GM21367 (cell line): ENCODE results near the gene MYH10.

Source experiments
- ATAC-seq: cut with Tn5 transposase; IDR thresholded peaks from one replicate; pipeline ENCODE4 v1.9.1; 2021; ENCODE audit not compliant: unreplicated experiment

MYH10 gene

DNA sequence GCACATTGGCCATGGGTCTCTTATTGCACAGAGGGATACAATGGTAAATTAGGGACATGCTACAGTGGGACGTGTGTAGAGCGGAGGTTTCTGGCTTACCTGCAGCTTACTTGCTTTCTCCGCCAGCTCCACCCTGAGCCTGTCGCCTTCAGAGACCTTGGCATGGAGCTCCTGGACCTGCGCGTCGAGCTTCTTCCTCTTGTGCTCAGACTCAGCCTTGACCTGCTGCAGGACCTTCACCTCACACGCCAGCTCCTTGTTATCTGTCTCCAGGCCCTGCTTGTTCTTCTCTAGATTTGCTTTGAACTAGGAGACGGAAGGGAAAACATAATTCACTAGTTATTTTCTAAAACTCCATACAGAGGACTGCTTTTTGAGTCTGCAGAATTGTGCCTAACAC, 131.4 kb downstream of the MYH10 start:
- ATAC-seq, result no peak

DNA sequence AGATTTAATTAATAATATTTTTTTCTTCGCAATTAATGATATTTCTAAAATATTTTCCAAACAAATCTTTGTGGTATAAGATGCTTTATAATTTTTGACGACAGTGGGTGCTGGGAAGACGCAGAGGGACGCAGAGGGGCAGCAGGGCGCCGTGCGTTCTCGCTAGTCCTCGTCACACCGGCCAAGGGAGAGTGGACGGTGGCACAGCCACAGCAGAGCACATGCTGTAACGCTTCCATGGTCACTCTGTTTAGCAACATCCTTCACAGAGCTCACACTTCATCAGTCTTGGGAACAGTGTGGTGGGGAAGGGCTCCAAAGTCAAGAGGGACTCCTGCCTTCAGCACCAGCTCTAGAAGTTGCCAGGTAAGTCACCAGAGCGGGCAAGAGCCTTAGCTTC, 134.4 kb downstream of the MYH10 start:
- ATAC-seq, result no peak

DNA sequence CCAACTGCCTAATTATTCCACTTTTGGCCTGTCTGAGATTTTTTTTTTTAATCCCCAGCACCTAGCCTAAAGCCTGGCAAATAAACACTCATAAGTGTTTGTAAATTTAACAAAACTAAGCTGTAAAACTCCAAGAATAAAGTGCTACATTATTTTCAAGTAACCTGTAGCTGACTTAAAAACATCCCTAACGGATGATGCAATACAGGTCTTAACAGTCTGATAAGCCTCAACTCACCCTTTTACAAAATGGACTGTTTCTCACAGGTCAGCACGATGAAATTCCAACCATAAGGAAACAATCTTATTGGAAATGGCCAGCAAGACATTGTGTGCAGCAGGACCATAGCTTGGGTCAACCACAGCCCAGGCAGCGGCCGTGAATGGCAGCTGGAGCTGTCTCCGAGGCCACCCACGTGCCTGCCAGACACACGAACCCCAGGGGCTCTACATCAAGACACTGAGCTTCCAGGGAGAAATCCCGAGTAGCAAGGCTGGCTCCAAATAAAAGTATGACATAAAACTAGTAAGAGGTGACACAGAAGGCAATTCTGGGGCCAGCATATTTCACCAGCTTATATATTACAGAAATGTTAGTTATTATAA, 135.9 kb downstream of the MYH10 start:
- ATAC-seq, result no peak

DNA sequence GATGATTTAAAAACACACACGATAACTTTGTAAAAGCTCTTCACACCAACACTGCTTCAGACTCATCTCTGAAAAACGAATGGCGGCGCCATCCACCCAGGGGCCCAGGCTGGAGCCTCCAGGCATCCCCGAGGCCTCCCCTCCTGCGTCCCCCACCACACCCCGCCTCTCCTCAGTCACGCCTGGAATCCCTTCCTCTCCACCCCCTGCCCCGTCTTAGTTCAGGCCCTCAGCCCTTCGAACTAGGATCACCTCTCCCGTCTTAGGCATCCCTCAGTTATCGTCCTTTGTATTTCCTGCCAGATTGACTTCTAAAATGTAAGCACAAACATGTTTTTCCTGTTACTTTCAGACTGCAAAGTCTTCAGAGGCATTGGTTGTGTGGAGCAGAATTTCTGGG, 136.5 kb downstream of the MYH10 start:
- ATAC-seq, result no peak

DNA sequence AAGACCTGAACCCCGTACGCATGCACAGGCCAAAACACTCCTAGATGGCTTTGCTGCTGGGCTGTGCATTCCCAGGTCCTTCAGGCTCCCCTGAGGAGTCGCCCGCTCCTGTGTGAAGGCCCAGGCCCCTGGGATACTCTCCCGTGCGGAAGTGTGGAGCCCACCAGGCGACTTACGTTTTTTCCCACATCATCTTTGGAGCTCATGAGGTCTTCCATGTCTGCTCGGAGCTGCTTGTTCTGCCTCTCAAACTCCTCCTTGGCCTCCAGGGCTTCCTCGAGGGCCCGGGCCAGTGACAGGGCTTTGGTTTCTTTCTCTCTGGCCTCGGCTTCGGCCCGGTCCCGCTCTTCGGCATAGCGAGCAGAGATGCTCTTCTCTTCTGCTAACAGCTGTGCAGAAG, 138.4 kb downstream of the MYH10 start:
- no peak for ATAC-seq

DNA sequence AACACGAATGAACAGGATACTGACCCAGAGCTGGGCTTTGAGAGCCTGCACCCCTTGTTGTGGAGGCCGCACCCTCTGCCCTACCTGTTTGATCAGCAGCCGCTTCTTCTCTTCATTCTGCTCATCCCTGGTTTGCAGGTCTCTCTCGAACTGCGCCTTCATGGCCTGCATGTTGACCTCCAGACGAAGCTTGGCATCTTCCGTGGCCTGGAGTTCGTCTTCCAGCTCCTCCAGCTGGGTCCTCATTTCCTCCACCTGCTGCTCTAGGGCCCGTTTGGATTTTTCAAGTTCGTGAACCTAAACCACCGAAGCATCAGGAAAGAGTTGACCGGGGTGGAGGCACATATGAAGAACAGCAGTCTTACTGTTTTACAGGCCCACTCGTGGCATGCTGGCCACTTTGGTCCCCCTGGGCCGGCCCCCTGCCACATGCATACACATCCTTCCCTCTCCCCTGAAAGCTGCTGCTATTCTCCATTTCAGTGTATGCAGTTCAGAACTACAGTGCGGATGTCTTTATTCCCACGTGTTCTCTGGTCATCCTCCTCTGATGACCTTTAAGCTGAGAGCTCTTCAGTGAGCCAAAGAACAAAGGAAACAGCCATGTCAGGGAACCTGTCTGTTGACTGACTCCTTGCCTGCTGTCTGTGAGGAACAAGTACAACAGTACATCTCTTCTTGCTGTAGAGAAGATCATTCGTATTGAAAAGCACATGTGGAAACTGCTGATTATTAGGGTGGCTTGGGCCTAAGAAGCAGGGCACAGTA, 140.1 kb downstream of the MYH10 start:
- no peak for ATAC-seq

DNA sequence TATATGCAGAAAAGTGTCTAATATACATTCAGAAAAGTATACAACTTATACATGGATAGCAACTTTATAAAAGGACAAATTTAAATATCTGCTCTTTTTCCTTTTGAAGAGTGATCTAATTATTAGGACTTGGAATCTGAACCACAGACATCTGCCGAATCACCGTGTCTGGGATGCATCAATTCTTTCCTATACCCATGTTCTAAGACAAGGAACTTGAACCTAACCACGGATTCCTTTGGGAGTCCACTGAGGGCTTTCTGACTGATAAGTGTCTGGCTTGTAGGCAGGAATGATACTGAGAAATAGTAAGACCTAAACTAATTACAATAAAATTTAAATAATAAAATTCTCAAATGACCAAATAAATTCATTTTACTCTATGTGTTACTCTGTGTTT, 140.7 kb downstream of the MYH10 start:
- ATAC-seq, result no peak

DNA sequence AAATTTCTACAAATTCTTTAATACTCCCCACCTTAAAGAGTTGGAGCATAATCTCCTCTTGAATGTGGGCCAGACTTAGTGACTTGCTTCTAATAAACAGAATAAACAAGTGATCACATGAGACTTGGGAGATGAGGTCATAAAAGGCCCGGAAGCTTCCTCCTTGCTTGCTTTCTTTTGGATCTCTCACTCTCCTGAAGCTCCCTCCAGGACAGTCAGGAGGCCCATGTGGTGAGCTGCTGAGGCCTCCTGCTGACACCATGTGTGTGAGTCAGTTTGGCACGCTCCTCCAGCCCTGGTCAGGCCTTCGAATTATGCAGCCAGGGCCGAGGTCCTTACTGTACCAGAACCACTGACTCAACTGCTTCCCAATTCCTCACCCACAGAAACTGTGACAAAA, 141.6 kb downstream of the MYH10 start:
- no peak for ATAC-seq

DNA sequence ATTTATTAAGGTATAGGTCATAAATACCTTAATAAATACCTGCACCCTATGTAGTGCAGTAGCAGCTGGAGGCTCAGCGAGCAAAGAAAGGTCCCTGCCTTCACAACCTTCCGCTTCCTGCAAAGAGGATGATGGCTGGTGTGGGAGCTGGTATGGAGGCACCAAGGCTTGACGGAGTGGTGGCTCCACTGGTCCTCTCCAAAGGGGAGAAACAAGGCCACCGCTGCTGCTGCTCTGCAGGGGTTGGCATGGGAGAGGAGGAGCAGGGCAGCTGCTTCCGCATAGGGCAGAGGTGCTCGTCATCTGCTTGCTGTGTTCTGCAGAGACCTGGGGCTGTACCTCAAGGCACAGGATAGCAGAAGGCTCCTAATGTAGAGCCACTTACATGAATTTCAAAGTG, 142.0 kb downstream of the MYH10 start:
- no peak for ATAC-seq

DNA sequence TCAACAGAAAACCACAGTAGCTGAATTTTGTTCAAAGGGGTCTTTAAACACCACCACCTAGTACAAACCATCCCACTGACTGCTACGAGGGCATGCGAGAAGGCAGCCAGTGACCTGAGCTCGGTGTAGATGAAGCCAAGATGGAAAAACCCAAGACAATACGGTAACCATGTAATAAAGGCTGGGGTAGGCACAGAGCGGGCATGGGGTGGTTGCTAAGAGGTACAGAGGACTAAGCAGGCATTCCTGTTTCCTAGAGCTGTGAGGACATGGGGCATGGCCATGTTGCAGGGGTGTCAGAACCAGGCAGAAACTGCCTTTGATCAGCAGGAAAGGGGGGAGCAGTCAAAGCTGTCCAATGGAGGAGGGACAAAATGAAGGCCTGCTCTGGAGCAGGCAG, 142.8 kb downstream of the MYH10 start:
- ATAC-seq, result no peak

DNA sequence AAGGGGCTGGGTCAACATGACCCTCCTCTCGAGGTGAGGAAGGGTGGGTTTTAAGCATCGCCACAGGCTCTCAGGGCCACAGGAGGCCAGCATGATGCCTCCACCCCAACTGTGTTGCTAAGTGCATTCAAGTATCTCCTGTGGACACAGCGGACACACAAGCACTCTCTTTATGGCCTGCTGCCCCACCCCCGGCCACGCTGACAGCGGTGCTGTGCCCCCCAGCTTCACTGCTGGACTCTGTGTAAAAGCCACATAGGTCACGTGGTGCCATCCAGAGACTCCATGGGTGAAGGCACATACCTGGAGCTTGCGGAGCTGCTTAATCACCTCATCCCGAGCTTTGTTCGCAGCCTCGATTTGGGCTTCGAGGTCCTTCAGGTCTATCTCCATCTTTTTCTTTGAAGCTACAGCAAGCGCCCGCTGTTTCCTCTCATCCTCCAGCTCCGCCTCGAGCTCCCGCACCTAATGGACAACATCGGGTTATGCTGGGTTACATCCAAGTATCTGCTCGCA, 143.3 kb downstream of the MYH10 start:
- ATAC-seq, result no peak

DNA sequence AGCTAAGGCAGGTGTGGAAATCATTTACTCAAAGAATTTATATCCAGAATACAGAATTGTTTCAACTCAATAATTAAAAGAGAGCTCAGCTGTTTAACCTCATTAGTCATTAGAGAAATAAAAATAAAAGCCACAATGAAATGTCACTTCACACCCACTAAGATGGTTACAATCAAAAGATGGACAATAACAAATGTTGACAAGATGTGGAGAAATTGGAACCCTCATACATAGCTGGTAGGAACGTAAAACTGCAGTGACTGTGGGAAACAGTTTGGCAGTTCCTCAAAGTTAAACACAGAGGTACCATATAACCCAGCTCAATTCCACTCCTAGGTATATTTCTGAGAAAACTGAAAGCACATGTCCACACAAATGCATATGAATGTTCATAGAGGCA, 145.0 kb downstream of the MYH10 start:
- ATAC-seq, result no peak

DNA sequence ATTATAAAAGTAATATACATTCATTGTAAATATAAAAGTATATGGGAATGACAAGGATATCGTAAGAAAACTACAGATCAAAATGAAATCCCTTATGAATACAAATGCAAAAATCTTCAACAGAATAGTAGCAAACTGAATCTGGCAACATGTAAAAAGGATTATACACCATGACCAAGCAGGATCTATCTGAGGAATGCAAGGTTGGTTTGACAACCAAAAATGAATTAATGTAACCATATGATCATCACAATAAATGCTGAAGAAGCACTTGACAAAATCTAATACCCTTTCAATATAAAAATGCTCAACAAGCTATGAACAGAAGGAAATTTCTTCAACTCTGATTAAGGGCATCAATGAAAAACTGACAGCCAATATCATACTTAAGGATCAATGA, 146.1 kb downstream of the MYH10 start:
- no peak for ATAC-seq

DNA sequence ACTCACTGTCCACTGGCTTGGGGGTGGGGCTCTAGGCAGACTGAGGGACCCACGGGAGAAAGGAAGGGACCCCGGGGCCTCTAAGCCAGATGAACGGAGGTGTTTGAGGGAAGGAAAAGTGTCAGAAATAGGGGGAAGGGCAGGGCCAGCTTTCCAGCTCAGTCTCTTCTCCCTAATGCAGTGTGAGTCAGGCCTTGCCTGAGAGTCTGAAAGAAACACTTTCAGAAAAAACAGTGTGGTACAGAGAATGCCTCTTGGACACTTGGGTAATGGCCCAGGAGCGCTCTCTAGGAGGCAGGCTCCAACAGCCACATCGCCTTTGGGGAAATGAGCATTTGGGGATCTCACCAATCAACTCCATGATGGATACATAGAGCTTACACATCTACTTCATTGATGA, 148.0 kb downstream of the MYH10 start:
- no peak for ATAC-seq

DNA sequence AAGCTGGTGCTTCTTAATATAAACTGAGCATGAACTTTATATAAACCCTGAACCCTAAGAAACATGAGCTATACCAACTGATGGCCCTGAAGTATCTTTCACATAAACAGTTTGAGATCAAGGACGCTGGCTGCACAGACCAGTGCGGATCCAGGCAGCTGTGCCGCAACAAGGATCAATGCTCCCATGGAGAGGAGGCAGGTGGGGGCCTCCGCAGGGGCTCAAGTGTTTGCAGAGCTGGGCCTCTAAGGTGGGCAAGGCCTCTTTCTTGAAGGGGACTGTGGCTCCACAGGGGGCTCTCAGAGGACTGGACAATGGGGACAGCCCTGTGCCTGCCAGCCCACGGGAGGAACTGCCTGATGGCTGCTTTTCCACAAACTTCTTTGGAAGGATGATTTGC, 148.8 kb downstream of the MYH10 start:
- ATAC-seq, result no peak

DNA sequence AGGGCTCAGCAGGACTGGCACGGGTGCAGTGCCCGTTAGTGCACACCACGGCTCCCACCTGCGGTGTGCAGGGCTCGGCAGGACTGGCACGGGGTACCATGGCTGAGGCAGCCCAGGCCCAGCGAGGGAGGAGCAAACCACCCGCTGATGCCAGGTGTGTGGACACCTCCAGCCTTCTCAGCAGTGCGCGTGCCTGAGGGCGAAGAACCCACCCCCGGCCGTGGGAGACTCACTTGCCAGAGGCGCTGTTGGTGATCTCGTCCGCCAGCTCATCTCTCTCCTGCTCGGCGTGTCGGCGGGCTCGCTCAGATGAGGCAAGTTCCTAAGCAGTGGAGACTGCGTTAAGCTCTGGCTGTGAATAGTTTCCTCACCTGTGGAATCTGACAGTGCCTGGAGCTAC, 149.4 kb downstream of the MYH10 start:
- no peak for ATAC-seq

DNA sequence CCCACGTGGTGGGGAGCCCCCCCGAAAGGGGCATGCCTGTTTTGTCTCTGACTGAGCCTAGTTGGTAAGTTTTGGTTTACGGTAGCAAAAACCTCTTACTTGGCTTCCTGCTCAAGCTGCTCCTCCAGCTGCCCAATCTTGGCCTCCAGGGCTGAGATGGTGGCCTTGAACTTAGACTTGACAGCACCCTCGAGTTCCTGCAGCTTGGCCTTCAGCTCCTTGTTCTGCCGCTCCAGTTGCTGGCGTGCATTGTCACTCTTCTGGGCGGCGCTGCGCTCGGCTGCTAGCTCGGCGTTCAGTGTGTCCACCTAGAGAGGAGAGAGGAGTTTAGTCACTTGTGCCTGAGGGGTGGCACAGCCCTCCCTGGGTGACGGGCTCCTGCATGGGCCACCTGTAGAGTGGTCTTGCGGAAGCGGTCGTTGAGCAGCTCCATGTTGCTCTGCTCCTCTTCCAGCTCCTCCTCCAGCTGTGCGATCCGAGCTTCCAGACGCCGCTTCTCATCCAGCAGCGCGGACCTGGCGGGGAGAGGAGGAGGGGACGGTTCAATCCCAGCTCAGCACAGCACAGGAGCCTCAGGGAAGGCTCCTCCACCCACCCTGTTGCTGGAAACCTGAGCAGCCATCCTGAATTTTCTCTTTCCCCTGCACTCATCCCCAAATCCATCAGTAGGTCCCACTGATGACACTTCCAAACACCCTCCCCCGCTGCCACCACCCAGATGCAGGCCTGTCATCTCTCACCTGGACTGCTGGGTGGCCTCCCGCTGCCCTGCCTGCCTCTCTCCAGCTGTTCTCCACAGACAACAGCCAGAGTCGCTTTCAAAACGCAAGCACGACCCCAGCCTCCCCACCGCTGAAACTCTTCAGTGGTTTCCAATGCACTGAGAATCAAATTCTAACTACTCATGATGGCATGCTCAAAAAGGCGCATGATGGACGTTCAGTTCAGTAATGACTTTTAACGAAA, 150.2 kb downstream of the MYH10 start:
- no peak for ATAC-seq

DNA sequence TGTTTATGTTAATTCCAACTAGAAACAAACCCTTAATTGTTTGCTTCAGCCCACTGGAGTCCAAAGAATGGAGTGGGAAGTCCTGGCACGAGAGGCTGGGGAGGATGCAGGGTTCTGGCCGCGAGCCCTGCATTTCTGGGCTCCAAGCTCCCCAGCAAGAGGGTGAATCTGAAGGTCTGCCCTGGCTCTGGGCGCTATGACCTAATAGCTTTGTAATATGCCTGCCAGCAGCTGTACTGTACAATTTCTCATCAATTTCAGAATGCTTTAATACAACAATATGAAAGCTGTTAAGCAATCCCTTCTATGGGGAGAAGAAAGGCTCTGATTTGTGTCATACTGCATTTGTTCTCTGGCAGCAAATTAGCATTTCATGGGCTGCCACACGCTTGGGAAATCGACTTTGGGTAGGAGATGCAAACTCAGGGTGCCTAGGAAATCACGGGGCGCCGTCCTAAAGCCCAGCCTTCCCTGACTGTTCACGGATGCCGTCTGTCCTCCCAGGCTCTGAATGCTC, 151.0 kb downstream of the MYH10 start:
- ATAC-seq, result no peak

DNA sequence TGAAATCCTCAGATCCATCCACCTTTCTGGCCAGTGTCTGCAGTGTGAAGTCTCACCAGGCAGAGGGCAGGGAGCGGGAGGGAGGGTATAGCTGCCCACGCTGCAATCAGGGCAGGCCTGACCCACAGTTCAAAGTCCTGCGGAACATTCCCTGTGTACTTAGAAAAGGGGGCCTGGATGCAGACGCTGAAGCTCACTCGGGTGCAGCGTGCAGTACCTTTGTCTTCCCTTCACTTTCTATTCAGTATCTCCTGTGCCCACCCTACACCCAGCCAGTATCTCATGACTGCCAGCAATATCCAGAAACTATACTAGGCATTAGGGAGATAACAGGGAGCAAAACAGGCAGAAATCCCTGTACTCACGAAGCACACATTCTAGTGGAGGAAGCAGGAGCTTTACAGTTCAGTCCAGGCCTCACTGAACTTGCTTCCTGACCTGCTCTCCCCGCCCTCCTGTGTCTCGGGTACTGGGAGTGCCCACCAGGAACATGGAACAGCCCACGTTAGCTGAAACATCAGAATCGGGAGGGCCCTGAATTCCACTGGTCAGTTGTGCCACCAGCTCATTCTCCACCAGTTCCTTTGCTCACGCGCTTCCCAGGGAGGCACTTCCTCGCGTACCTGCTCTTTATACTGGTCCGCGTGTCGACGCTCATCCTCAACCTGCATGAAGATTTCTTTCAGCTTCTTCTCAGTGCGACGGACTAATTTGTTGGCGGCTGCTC, 152.6 kb downstream of the MYH10 start:
- ATAC-seq, result no peak

DNA sequence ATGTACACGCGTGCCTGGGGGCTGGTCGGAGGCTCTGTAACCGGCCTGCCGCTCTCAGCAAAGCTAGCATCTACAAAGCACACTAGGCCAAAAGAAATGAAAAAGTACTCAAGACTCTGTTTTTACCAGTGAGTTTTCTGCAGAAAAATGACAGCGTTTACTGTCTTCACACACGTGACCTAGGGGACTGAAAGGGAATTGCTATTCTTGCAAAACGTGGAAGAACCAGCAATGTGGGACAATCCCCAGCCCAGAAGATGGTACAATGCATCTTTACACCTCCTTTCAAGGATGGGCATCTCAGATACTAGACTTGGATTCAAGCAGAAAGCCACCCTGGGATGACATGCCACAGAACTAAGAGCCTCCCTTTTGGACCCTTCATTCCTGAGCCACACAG, 153.4 kb downstream of the MYH10 start:
- no peak for ATAC-seq

DNA sequence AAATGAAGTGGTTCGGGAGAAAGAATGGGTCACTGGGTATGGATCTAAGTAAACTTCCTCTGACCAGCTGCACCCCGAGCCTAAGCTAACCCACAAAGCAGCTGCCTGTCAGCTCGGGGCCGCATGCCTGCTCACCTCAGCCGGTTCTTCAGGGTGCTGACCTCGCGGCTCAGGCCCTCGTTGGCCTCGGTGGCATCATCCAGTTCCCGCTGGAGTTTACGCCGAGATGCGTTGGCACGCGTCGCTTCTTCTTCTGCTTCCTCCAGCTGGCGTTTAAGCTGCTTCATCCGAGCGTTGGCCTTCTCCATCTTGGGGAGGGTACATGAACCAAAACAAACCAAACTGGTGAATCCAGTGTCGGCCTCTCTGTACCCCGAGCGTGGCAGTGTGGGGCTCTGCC, 153.8 kb downstream of the MYH10 start:
- no peak for ATAC-seq
